Endothelial cell of umbilical vein (primary cell): ENCODE results near the gene DMRTC2. TPM values are rescaled to one million over a fixed set of nuclear protein-coding genes. Genes with fewer than 3 reads are reported as not detected.

Experiments used
- BruUV-seq: library from RNA; stranded (reverse); fragments of 400-500 nt; replicated peaks from 2 replicates; lab custom pipeline; 2021; lab: Mats Ljungman, UMichigan
- CTCF ChIA-PET: fragments of 300-600, 350-600 bp; sonication (Branson Sonifier 250); formaldehyde crosslinking; loops from one replicate; lab custom pipeline; 2021; ENCODE audit warnings: antibody characterized with exemption, inconsistent platforms; lab: Charles Lee
- POLR2A ChIA-PET: fragments of 300-600, 350-600 bp; sonication (Branson Sonifier 250); formaldehyde crosslinking; loops from one replicate; lab custom pipeline; 2021; ENCODE audit warnings: antibody characterized with exemption, inconsistent platforms; lab: Charles Lee
- DNase-seq: peaks from one replicate; pipeline ENCODE4 v3.0.0-alpha.2; 2011; ENCODE audit warnings: low read depth, low spot score
- FAIRE-seq: peaks from 2 replicates; lab custom pipeline; 2011; peaks lifted over from hg19 to GRCh38; lab: Jason Lieb, UNC
- H2AFZ ChIP-seq: 2 replicates; pipeline ENCODE4 v1.6.0; 2012; ENCODE audit warnings: low read depth, low read length, control low read depth, inconsistent platforms
- H3K27ac ChIP-seq: 2 replicates; pipeline ENCODE4 v1.5.1; 2011; ENCODE audit warnings: low read depth, mild to moderate bottlenecking, control low read depth, low read length, moderate library complexity; ENCODE audit not compliant: insufficient read depth
- H3K27me3 ChIP-seq, 2 experiments: 2 replicates each; pipeline versions ENCODE4 v1.6.0 to v1.6.1; 2011; ENCODE audit warnings: low read length in 2 of 2, mixed read lengths in 1 of 2; ENCODE audit not compliant: control insufficient read depth in 2 of 2, insufficient read depth in 2 of 2
- H3K36me3 ChIP-seq, 2 experiments: 2 replicates in 1 of 2; 3 replicates in 1 of 2; pipeline ENCODE4 v1.5.1; 2011; ENCODE audit warnings: low read length in 2 of 2, mild to moderate bottlenecking in 1 of 2, moderate library complexity in 1 of 2; ENCODE audit not compliant: control insufficient read depth in 2 of 2, insufficient read depth in 2 of 2; ENCODE audit errors: extremely low read depth in 1 of 2
- H3K4me1 ChIP-seq: 3 replicates; pipeline ENCODE4 v1.5.1; 2011; ENCODE audit warnings: mild to moderate bottlenecking, low read length; ENCODE audit not compliant: control insufficient read depth, insufficient read depth; ENCODE audit errors: extremely low read depth
- H3K4me2 ChIP-seq: 2 replicates; pipeline ENCODE4 v1.6.1; 2011; ENCODE audit warnings: low read length, control low read depth, mixed read lengths; ENCODE audit not compliant: insufficient read depth
- H3K4me3 ChIP-seq, 3 experiments: fragments of 200-600 bp in 1 of 3; sonication (generic), shearing (Covaris generic) in 1 of 3; replicated peaks in 1 of 3; 2 replicates each; pipeline ENCODE4 v1.5.1; 2011 to 2016; ENCODE audit warnings: control low read depth in 3 of 3, low read length in 3 of 3, mild to moderate bottlenecking in 2 of 3, inconsistent platforms in 1 of 3, low read depth in 1 of 3, moderate library complexity in 1 of 3; ENCODE audit not compliant: insufficient read depth in 1 of 3
- H3K79me2 ChIP-seq: 2 replicates; pipeline ENCODE4 v1.6.0; 2012; ENCODE audit warnings: low read length, inconsistent platforms; ENCODE audit not compliant: control insufficient read depth, insufficient read depth
- H3K9ac ChIP-seq: replicated peaks from 2 replicates; pipeline ENCODE3; 2011; ENCODE audit warnings: low read length, control low read depth; ENCODE audit not compliant: insufficient read depth; ENCODE audit errors: extremely low read depth
- H3K9me1 ChIP-seq: replicated peaks from 3 replicates; pipeline ENCODE4 v1.6.0; 2011; ENCODE audit warnings: mild to moderate bottlenecking, low read length; ENCODE audit not compliant: control insufficient read depth, insufficient read depth; ENCODE audit errors: extremely low read depth
- H3K9me3 ChIP-seq: replicated peaks from 2 replicates; pipeline ENCODE4 v1.5.1; 2012; ENCODE audit warnings: low read length, inconsistent platforms; ENCODE audit not compliant: control insufficient read depth, insufficient read depth
- H4K20me1 ChIP-seq: replicated peaks from 2 replicates; pipeline ENCODE3; 2011; ENCODE audit warnings: mild to moderate bottlenecking, low read length; ENCODE audit not compliant: control insufficient read depth, insufficient read depth; ENCODE audit errors: extremely low read depth
- EZH2 ChIP-seq: IDR thresholded peaks from 2 replicates; pipeline ENCODE4 v1.6.1; 2012; ENCODE audit warnings: borderline replicate concordance, low read depth, mild to moderate bottlenecking, moderate library complexity, low read length, inconsistent platforms; ENCODE audit not compliant: severe bottlenecking
- FOS ChIP-seq: IDR thresholded peaks from 2 replicates; pipeline ENCODE4 v1.6.1; 2011; ENCODE audit warnings: mild to moderate bottlenecking, low read length, moderate library complexity, borderline replicate concordance; ENCODE audit not compliant: insufficient read depth
- GATA2 ChIP-seq: IDR thresholded peaks from 2 replicates; pipeline ENCODE4 v1.7.0; 2011; ENCODE audit warnings: low read depth, mild to moderate bottlenecking, moderate library complexity, mixed read lengths, low read length; ENCODE audit not compliant: insufficient read length, insufficient read depth
- JUN ChIP-seq: IDR thresholded peaks from 2 replicates; pipeline ENCODE4 v1.6.1; 2011; ENCODE audit warnings: borderline replicate concordance, low read depth; ENCODE audit not compliant: insufficient read length, insufficient read depth
- MAX ChIP-seq: IDR thresholded peaks from 2 replicates; pipeline ENCODE4 v1.6.1; 2011; ENCODE audit not compliant: insufficient read depth, insufficient read length
- MYC ChIP-seq: IDR thresholded peaks from one replicate; pipeline ENCODE4 v1.6.1; 2011; ENCODE audit warnings: mild to moderate bottlenecking, low read depth, low read length
- POLR2A ChIP-seq: IDR thresholded peaks from 2 replicates; pipeline ENCODE4 v1.6.1; 2012; ENCODE audit warnings: low read depth, mild to moderate bottlenecking, control low read depth, low read length
- POLR2AphosphoS5 ChIP-seq: IDR thresholded peaks from 2 replicates; pipeline ENCODE4 v1.6.1; 2012; ENCODE audit warnings: low read depth, mild to moderate bottlenecking, control low read depth, low read length, moderate library complexity; ENCODE audit not compliant: insufficient read depth
- dilution Hi-C: fragments of 300-500 bp; cut with MboI; formaldehyde crosslinking; loops from one replicate; pipeline ENCODE4 v1.15.0; 2019; ENCODE audit warnings: low sequenced_read_pairs; ENCODE audit not compliant: extremely low pct_ligation_motif_present
- intact Hi-C: fragments of 100-400 bp; cut with micrococcal nuclease; formaldehyde crosslinking; loops from one replicate; pipeline ENCODE4 v1.10.0; 2022
- polyA plus RNA-seq, 4 experiments: library from polyadenylated mRNA; depleted of rRNA in 3 of 4; stranded (reverse) in 3 of 4; unstranded in 1 of 4; fragments of >200 nt; gene quantifications; 2 replicates each; pipeline versions ENCODE4 v1.2.1 to v1.2.3, GENCODE V29; 2011 to 2012; ENCODE audit warnings: missing spikeins in 1 of 4
- total RNA-seq: library from RNA; stranded (reverse); gene quantifications from 2 replicates; pipeline ENCODE4 v1.2.3, GENCODE V29; 2021
- TF ChIP-seq, protein P1 (sequence below), 2 donors: IDR thresholded peaks; 1 replicate in 1 of 2; 2 replicates in 1 of 2; pipeline ENCODE4 v1.5.1; 2011; ENCODE audit warnings: low read length in 2 of 2, mild to moderate bottlenecking in 2 of 2, moderate library complexity in 2 of 2, control low read depth in 1 of 2, inconsistent platforms in 1 of 2, low read depth in 1 of 2; ENCODE audit not compliant: insufficient read depth in 1 of 2; ENCODE audit errors: extremely low read depth in 1 of 2

Gene DMRTC2
- total and polyA plus RNA-seq, 2 donors (not counting 3 experiments of a cell fraction or from before 2014, with no cell fraction given): not detected

DNA sequence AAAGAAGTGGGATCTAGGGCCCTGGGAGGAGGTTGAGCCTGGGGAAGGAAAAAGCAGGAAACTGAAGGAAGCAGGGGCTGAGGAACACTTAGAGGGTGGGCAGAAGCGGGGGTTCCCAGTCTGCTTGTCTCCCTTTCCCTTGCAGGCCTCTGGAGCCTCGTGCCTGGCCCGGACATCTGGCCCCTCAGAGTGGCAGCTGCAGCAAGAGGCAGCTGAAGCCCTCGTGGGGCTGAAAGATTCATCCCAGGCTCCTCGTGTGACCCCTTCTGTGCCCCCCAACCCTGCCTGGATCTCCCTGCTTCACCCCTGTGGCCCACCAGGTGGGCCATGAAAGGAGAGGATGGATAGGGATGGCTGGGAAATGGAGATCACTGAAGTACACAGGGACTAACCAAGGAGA is 5.5 kb downstream of the DMRTC2 start:
- no TSS peak for BruUV-seq
- dilution Hi-C loops: no loop called here
- Histone ChIP-seq H3K36me3 (no peaks in the 10 kb centered on the region), H3K9ac (no peak overlapping the region), H3K27me3 (peaks cover 27 to 39% of the 10 kb centered on the region in 2 experiments), H3K4me3 (no peak overlapping the region), H2AFZ (no peak overlapping the region), H3K79me2 (no peaks in the 10 kb centered on the region), H3K4me2 (no peak overlapping the region), H3K4me1 (no peaks in the 10 kb centered on the region), H3K27ac (no peak overlapping the region), H3K9me1 (no peaks in the 10 kb centered on the region), H4K20me1 (no peaks in the 10 kb centered on the region), H3K9me3 (no peaks in the 10 kb centered on the region)
- no peak for FAIRE-seq
- ChIA-PET POLR2A (interaction anchor here (1.2 kb wide), 1 partner anchor 9 kb away, joined by 4 read pairs; no protein-coding TSS in a partner anchor), CTCF (no interaction called here)
- DNase-seq: no peak
- no peak for TF ChIP-seq EZH2
- TF ChIP-seq MYC: no peak
- no peak for TF ChIP-seq FOS
- no peak for TF ChIP-seq POLR2A
- TF ChIP-seq, protein P1, sequence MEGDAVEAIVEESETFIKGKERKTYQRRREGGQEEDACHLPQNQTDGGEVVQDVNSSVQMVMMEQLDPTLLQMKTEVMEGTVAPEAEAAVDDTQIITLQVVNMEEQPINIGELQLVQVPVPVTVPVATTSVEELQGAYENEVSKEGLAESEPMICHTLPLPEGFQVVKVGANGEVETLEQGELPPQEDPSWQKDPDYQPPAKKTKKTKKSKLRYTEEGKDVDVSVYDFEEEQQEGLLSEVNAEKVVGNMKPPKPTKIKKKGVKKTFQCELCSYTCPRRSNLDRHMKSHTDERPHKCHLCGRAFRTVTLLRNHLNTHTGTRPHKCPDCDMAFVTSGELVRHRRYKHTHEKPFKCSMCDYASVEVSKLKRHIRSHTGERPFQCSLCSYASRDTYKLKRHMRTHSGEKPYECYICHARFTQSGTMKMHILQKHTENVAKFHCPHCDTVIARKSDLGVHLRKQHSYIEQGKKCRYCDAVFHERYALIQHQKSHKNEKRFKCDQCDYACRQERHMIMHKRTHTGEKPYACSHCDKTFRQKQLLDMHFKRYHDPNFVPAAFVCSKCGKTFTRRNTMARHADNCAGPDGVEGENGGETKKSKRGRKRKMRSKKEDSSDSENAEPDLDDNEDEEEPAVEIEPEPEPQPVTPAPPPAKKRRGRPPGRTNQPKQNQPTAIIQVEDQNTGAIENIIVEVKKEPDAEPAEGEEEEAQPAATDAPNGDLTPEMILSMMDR (IDR thresholded peaks at IDR 0.05; ENCODE audit: extremely low read depth in 1 of 2, insufficient read depth in 1 of 2, low read depth in 1 of 2, low read length in 2 of 2): no peak
- TF ChIP-seq GATA2: no peak
- TF ChIP-seq JUN: no peak
- TF ChIP-seq POLR2AphosphoS5: no peak
- TF ChIP-seq MAX: no peak
- intact Hi-C loops: no loop called here
